MG63 (cell line): ENCODE measurements around the gene CAMK1D. TPM values are rescaled to one million over a fixed set of nuclear protein-coding genes. Genes with fewer than 3 reads are reported as not detected.
"Not testable (repeated sequence)": the region's sequence is repeated elsewhere in the genome, so short reads cannot be mapped to it uniquely, and the experiment has no call there.

ENCODE experiments used
- DNase-seq: peaks from one replicate; pipeline ENCODE4 v3.0.0-alpha.2; 2020
- H3K27me3 ChIP-seq: fragments of 250-450 bp; sonication (Bioruptor Pico); 2 replicates; pipeline ENCODE4 v1.5.1; 2020; ENCODE audit warnings: mild to moderate bottlenecking, moderate library complexity
- H3K36me3 ChIP-seq: fragments of 250-450 bp; sonication (Bioruptor Pico); 2 replicates; pipeline ENCODE4 v1.5.1; 2020; ENCODE audit warnings: mild to moderate bottlenecking, moderate library complexity
- H3K4me3 ChIP-seq: fragments of 250-450 bp; sonication (Bioruptor Pico); 2 replicates; pipeline ENCODE4 v1.5.1; 2020; ENCODE audit warnings: mild to moderate bottlenecking, moderate library complexity
- H3K9me3 ChIP-seq: fragments of 250-450 bp; sonication (Bioruptor Pico); 2 replicates; pipeline ENCODE4 v1.5.1; 2020; ENCODE audit warnings: mild to moderate bottlenecking, moderate library complexity
- total RNA-seq: library from RNA; depleted of rRNA; stranded (reverse); fragments of >200 nt; shearing (Covaris generic); gene quantifications from 2 replicates; pipeline ENCODE4 v1.2.3, GENCODE V29; 2014; ENCODE audit warnings: low replicate concordance

CAMK1D gene
- total RNA-seq, 1 experiment from 2014 or later: 13.2 TPM

GRCh38 chr10:12353399-12354242 is 4.3 kb downstream of the CAMK1D start:
- DNase-seq: no peak
- no peaks in the 10 kb centered on the region for H3K27me3 ChIP-seq

DNA sequence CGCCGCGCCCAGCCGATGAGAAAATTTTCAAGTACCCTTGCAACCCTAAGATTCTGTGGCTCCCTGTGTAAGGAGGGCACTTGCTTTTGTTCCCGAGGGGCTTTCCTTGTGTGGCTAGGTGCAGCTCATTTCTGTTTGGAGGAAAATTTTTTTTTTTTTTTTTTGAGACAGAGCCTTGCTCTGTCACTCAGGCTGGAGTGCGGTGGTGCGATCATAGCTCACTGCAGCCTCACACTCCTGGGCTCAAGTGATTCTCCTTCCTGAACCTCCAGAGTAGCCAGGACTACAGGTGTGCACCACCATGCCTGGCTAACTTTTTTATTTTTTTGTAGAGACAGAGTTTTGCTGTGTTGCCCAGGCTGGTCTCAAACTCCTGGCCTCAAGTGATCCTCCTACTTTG is 5.3 kb downstream of the CAMK1D start:
- H3K27me3 ChIP-seq, H3K4me3 ChIP-seq, DNase-seq, H3K36me3 ChIP-seq, H3K9me3 ChIP-seq: not testable (repeated sequence)

More at GRCh38 chr10:12353399-12354242, 4.3 kb downstream of the CAMK1D start:
- H3K9me3 ChIP-seq: no peaks in the 10 kb centered on the region
- H3K36me3 ChIP-seq: no peaks in the 10 kb centered on the region; the same call in 1 of the 2 replicates
- H3K4me3 ChIP-seq: no peak overlapping the region

GRCh38 chr10:12355384-12355783 is 6.0 kb downstream of the CAMK1D start:
- DNase-seq: no peak
- Histone ChIP-seq H3K27me3 (no peaks in the 10 kb centered on the region), H3K4me3 (no peak overlapping the region), H3K36me3 (no peaks in the 10 kb centered on the region; the same call in 1 of the 2 replicates), H3K9me3 (no peaks in the 10 kb centered on the region)

DNA sequence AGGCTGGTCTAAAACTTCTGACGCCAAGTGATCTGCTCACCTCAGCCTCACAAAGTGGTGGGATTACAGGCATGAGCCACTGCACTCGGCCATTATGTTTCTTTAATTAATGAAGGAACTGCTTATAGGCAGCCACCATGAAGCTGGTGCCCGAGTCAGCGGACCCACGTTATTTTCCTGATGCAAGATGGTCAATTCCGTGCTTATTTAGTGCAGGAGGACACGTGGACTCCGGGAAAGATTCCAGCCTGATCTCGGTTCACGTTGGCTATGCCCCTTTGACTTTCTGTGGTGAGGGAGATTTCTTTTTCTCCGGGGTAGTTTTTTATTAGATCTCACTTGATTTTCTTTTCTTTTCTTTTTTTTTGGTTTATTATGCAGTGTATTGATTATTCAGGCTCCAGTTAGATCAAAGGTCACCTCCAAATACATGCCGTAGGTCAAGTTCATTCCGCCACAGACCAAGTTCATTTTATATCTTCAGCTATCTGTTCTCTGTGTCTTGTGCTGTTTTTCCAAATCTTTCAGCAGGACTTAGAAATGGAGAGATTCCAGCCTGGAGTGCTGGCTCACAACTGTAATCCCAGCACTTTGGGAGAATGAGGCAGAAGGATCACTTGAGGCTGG is 8.3 kb downstream of the CAMK1D start:
- Histone ChIP-seq H3K36me3 (no peaks in the 10 kb centered on the region), H3K27me3 (no peaks in the 10 kb centered on the region), H3K9me3 (no peaks in the 10 kb centered on the region), H3K4me3 (no peak overlapping the region)
- no peak for DNase-seq

DNA sequence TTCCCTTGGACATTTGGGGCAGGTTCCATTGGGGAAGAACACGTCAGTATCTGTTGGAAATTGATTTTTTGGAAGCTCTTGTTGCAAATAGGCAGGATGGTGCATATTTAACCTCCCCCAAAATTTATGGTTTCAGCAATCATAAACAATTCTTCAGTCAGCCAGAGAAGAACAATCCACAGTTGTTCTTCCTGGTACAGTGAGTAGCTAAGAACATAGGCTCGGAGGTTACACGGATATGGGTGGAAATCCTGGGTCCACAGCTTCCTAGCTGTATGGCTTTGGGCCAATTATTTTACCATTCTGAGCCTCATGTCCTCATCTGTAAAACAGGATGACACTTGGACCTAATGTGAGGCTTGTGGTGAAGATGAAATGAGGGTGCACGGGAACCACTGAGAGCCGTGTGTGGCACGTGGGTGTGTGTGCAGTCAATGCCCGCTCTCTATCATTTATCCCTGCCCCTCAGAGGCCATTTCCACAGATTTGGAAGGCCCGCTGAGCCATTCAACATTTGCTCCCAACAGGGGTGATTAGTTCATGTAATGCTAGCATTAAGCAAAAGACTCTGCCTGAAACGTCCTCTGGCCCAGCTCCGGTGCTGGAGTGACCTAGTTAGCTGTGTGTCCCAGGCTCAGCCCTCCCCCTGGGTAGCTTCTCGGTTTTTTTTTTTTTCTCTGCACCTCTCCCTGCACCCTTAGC is 9.7 kb downstream of the CAMK1D start:
- no peaks in the 10 kb centered on the region for H3K27me3 ChIP-seq
- H3K4me3 ChIP-seq: no peak overlapping the region
- no peaks in the 10 kb centered on the region for H3K36me3 ChIP-seq
- no peaks in the 10 kb centered on the region for H3K9me3 ChIP-seq
- DNase-seq: no peak

- no peaks in the 10 kb centered on the region for H3K27me3 ChIP-seq
- H3K36me3 ChIP-seq: no peaks in the 10 kb centered on the region
- no peaks in the 10 kb centered on the region for H3K9me3 ChIP-seq
- DNase-seq: no peak
- H3K4me3 ChIP-seq: no peak overlapping the region
These were observed 11.1 kb downstream of the CAMK1D start for GRCh38 chr10:12360461-12360860.

DNA sequence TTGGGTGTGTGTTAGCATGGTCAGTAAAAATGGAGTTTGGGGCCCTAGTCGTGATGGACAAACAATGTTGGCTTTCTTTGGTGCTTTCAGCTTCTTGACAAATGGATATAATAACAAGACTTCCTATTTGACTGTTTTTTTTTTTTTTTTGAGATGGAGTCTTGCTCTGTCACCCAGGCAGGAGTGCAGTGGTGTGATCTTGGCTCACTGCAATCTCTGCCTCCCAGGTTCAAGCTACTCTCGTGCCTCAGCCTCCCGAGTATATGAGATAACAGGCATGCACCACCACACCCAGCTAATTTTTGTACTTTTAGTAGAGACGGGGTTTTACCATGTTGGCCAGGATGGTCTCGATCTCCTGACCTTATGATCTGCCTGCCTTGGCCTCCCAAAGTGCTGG is 11.8 kb downstream of the CAMK1D start:
- H3K9me3 ChIP-seq, DNase-seq, H3K36me3 ChIP-seq, H3K4me3 ChIP-seq, H3K27me3 ChIP-seq: not testable (repeated sequence)

DNA sequence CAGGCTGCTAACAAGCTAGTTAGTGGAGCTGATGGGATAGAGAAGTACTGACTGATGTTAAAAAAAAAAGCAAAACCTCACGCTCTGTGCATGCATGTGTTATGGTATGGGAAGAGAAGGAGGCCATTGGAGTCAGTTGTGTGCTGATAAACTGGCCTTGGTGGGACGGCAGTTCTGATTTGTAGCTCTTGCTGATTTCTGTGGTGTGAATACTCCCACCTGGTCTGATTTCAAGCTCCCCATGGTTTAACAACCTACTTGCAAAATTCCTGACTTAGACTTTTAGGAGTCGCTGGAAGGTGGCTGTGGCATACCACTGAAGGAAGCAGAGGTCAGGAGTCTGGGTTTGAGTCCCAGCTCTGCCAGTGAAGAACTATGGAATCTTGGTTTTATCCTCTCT is 15.2 kb downstream of the CAMK1D start:
- H3K36me3 ChIP-seq: no peaks in the 10 kb centered on the region
- H3K27me3 ChIP-seq: no peaks in the 10 kb centered on the region
- no peaks in the 10 kb centered on the region for H3K9me3 ChIP-seq

GRCh38 chr10:12367272-12367671 is 17.9 kb downstream of the CAMK1D start:
- Histone ChIP-seq H3K9me3 (no peaks in the 10 kb centered on the region), H3K4me3 (no peak overlapping the region), H3K36me3 (no peaks in the 10 kb centered on the region), H3K27me3 (no peaks in the 10 kb centered on the region)
- no peak for DNase-seq

More for the DNA sequence above, 15.2 kb downstream of the CAMK1D start:
- no peak for DNase-seq
- H3K4me3 ChIP-seq: no peak overlapping the region

- Histone ChIP-seq H3K4me3 (no peak overlapping the region), H3K9me3 (no peaks in the 10 kb centered on the region), H3K36me3 (no peaks in the 10 kb centered on the region), H3K27me3 (no peaks in the 10 kb centered on the region)
- no peak for DNase-seq
These were observed 20.6 kb downstream of the CAMK1D start for GRCh38 chr10:12369982-12370381.

DNA sequence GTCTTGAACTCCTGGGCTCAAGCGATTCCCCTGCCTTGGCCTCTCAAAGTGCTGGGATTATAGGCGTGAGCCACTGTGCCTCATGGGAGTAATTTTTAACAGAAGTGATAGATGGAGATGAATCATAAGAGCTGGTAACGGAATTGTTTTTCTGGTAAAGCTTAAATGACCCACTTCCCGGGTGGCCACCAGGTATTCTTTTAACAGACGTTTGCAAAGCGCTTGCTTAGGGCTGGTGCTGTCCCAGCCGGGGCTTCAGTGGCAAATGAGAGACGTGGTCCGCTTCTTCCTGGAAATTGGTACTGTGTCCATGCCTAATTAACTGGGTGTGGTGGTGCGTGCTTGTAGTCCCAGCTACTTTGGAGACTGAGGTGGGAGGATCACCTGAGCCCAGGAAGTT is 23.5 kb downstream of the CAMK1D start:
- H3K36me3 ChIP-seq: no peaks in the 10 kb centered on the region
- no peak overlapping the region for H3K4me3 ChIP-seq
- H3K9me3 ChIP-seq: no peaks in the 10 kb centered on the region
- no peak for DNase-seq
- no peaks in the 10 kb centered on the region for H3K27me3 ChIP-seq

DNA sequence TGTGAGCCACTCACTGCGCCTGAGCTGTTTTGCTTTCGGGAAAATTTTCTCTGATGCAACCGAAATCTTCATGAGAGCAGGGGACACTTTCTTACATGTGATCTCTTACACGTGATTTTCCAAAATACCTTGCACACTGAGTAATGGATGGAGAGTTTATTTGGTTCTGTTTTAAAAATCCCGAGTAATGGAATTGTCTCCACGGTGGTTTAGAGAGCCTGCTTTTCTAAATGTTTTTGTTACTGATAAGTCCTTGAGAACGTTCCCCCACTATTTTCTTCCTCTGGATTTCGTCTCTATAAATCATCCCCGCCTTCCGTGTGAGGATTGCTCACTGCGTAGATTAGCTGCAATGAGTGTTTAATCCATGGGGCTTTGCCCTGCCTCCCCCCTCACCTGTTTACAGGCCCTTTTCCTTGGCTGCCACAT is 25.7 kb downstream of the CAMK1D start:
- no peaks in the 10 kb centered on the region for H3K27me3 ChIP-seq
- H3K9me3 ChIP-seq: no peaks in the 10 kb centered on the region
- no peak overlapping the region for H3K4me3 ChIP-seq
- H3K36me3 ChIP-seq: no peaks in the 10 kb centered on the region
- no peak for DNase-seq

GRCh38 chr10:12376211-12376610 is 26.9 kb downstream of the CAMK1D start:
- Histone ChIP-seq H3K36me3 (no peaks in the 10 kb centered on the region), H3K4me3 (no peak overlapping the region), H3K9me3 (no peaks in the 10 kb centered on the region), H3K27me3 (no peaks in the 10 kb centered on the region)
- DNase-seq: no peak

DNA sequence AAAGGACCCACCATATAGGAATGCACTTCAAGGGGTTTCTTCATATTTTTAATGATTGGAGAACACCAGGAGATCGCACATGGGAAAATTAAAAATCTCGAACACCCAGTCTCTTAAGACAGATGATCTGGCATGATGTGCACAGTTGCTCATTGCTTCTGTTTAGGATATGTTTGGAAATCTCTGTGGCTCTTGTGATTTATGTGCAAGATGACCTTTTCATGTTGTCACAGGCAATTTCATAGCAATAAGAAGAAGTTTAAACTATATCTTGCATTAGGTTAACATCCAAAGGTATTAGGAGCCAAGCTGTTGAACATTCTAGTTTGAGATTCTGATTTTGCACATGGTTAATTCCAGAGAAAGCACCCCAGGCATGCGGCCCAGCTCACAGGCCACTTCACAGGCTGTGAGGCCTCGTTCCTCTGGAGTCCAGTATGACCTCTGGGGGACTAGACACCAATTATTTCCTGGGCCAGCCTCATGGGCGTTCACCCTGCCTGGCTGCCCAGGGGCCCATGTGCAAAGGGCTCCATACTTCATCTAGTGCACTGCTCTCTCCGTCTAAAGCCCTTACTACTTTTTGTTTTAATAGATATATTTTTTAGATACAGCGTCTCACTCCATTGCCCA is 28.4 kb downstream of the CAMK1D start:
- Histone ChIP-seq H3K36me3 (no peaks in the 10 kb centered on the region), H3K9me3 (no peaks in the 10 kb centered on the region), H3K4me3 (no peak overlapping the region), H3K27me3 (no peaks in the 10 kb centered on the region)
- no peak for DNase-seq

GRCh38 chr10:12380999-12381398 is 31.7 kb downstream of the CAMK1D start:
- DNase-seq: no peak
- no peaks in the 10 kb centered on the region; the same call in 1 of the 2 replicates for H3K9me3 ChIP-seq
- H3K36me3 ChIP-seq: no peaks in the 10 kb centered on the region
- H3K4me3 ChIP-seq: no peak overlapping the region
- no peaks in the 10 kb centered on the region for H3K27me3 ChIP-seq

DNA sequence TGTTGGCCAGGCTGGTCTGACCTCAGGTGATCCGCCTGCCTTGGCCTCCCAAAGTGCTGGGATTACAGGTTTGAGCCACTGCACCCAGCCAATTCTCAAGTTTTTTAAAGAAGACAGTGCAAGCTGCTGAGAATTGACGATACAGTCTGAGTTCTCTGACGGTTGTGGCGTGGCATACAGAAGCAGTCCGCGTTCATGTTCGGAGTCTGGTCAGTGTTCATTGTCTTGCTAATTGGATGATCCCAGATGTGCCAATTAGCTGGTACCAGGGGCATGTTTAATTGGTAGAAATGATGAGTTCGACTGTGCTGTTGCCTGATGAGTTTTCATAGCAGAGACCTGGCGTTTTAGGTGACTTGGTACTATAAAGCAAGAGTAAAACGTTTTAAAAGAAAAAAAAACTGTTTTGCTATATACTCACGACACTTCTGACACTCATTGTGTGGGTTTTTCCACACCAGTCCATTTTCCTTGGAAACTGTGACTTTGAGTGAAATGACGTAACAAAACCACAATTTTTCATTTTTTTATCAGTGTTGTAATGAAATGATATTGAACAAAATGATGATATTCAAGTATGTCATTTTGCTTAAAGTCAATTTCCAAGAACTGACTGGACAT is 32.3 kb downstream of the CAMK1D start:
- no peak for DNase-seq
- Histone ChIP-seq H3K4me3 (no peak overlapping the region), H3K9me3 (no peaks in the 10 kb centered on the region; the same call in 1 of the 2 replicates), H3K36me3 (no peaks in the 10 kb centered on the region), H3K27me3 (no peaks in the 10 kb centered on the region)
